Measurements from ENCODE around the gene CHRNA4.

CHRNA4 gene

GRCh38 chr20:63351811-63352591, 9.1 kb downstream of the CHRNA4 start:
- no peak overlapping the region for H3K4me2 ChIP-seq (ENCODE audit: low read depth, low read length, poor library complexity, severe bottlenecking)
- no peaks in the 10 kb centered on the region for H3K36me3 ChIP-seq (ENCODE audit: insufficient read depth, low read length)
- no peaks in the 10 kb centered on the region for H3K4me1 ChIP-seq (ENCODE audit: insufficient read depth, low read length, poor library complexity, severe bottlenecking)
- H3K27me3 ChIP-seq (ENCODE audit: insufficient read depth, low read length, poor library complexity, severe bottlenecking), result no peaks in the 10 kb centered on the region
- no peaks in the 10 kb centered on the region for H3K9me2 ChIP-seq (replicated peaks; ENCODE audit: low read depth, low read length)
- TF ChIP-seq CTCF (conservative IDR thresholded peaks at IDR 0.05; ENCODE audit: low read length) (no peak), EZH2phosphoT487 (IDR thresholded peaks at IDR 0.05; ENCODE audit: borderline replicate concordance) (no peak)
- H4K20me1 ChIP-seq (ENCODE audit: insufficient read depth, low read length, poor library complexity, severe bottlenecking), result no peaks in the 10 kb centered on the region
- no peak overlapping the region for H2AFZ ChIP-seq (ENCODE audit: low read length)
- H3F3A ChIP-seq (ENCODE audit: low read depth), result no peaks in the 10 kb centered on the region
- no peak overlapping the region for H3K4me3 ChIP-seq (ENCODE audit: low read length, poor library complexity, severe bottlenecking)
- no peak overlapping the region for H3K9ac ChIP-seq (ENCODE audit: low read depth, low read length, poor library complexity, severe bottlenecking)
- no peaks in the 10 kb centered on the region for H3K79me2 ChIP-seq (ENCODE audit: insufficient read depth, low read length)
- no peaks in the 10 kb centered on the region; the same call in 1 of the 2 replicates for H3K9me3 ChIP-seq (ENCODE audit: insufficient read depth, low read depth, low read length)

DNA sequence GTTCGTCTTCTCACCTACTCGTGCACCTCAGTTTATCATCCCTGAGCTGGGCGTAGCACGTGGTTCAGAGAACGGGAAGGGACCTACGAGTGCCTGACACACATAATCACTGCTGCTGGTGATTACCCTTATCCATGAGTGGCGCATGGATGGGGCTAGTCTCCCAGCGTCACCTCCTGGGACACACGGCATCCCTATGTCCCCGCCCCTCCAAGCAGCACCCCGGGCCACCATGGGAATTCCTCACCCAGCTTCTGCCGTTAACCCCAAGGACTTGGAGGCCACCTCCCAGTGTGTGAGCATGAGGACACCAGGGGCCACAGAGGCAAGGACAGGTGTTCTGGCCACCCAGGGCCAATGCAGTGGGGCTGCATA, 9.8 kb downstream of the CHRNA4 start:
- Histone ChIP-seq H4K20me1 (ENCODE audit: insufficient read depth, low read length, poor library complexity, severe bottlenecking) (no peaks in the 10 kb centered on the region), H2AFZ (ENCODE audit: low read length) (no peak overlapping the region), H3F3A (ENCODE audit: low read depth) (no peaks in the 10 kb centered on the region), H3K9me2 (replicated peaks; ENCODE audit: low read depth, low read length) (no peaks in the 10 kb centered on the region), H3K27me3 (ENCODE audit: insufficient read depth, low read length, poor library complexity, severe bottlenecking) (no peaks in the 10 kb centered on the region), H3K4me2 (ENCODE audit: low read depth, low read length, poor library complexity, severe bottlenecking) (no peak overlapping the region), H3K36me3 (ENCODE audit: insufficient read depth, low read length) (no peaks in the 10 kb centered on the region), H3K4me3 (ENCODE audit: low read length, poor library complexity, severe bottlenecking) (no peak overlapping the region), H3K9me3 (ENCODE audit: insufficient read depth, low read depth, low read length) (no peaks in the 10 kb centered on the region; the same call in 1 of the 2 replicates), H3K9ac (ENCODE audit: low read depth, low read length, poor library complexity, severe bottlenecking) (no peak overlapping the region), H3K4me1 (ENCODE audit: insufficient read depth, low read length, poor library complexity, severe bottlenecking) (no peaks in the 10 kb centered on the region), H3K79me2 (ENCODE audit: insufficient read depth, low read length) (no peaks in the 10 kb centered on the region)
- TF ChIP-seq CTCF (conservative IDR thresholded peaks at IDR 0.05; ENCODE audit: low read length) (no peak), EZH2phosphoT487 (IDR thresholded peaks at IDR 0.05; ENCODE audit: borderline replicate concordance) (no peak)

GRCh38 chr20:63350597-63351325, 10.4 kb downstream of the CHRNA4 start:
- no peak overlapping the region for H2AFZ ChIP-seq (ENCODE audit: low read length)
- H3F3A ChIP-seq (ENCODE audit: low read depth), result no peaks in the 10 kb centered on the region
- H3K9me2 ChIP-seq (replicated peaks; ENCODE audit: low read depth, low read length), result no peaks in the 10 kb centered on the region
- no peaks in the 10 kb centered on the region; the same call in 1 of the 2 replicates for H3K9me3 ChIP-seq (ENCODE audit: insufficient read depth, low read depth, low read length)
- H3K4me2 ChIP-seq (ENCODE audit: low read depth, low read length, poor library complexity, severe bottlenecking), result no peak overlapping the region
- no peaks in the 10 kb centered on the region for H4K20me1 ChIP-seq (ENCODE audit: insufficient read depth, low read length, poor library complexity, severe bottlenecking)
- no peaks in the 10 kb centered on the region for H3K4me1 ChIP-seq (ENCODE audit: insufficient read depth, low read length, poor library complexity, severe bottlenecking)
- no peak overlapping the region for H3K4me3 ChIP-seq (ENCODE audit: low read length, poor library complexity, severe bottlenecking)
- TF ChIP-seq EZH2phosphoT487 (IDR thresholded peaks at IDR 0.05; ENCODE audit: borderline replicate concordance) (no peak), CTCF (conservative IDR thresholded peaks at IDR 0.05; ENCODE audit: low read length) (no peak)
- no peaks in the 10 kb centered on the region for H3K27me3 ChIP-seq (ENCODE audit: insufficient read depth, low read length, poor library complexity, severe bottlenecking)
- H3K79me2 ChIP-seq (ENCODE audit: insufficient read depth, low read length), result no peaks in the 10 kb centered on the region
- no peak overlapping the region for H3K9ac ChIP-seq (ENCODE audit: low read depth, low read length, poor library complexity, severe bottlenecking)
- no peaks in the 10 kb centered on the region for H3K36me3 ChIP-seq (ENCODE audit: insufficient read depth, low read length)

Measured in Loucy (cell line).